BLaER1 (cell line): Measurements from ENCODE around the gene CDCA3.

ENCODE experiments used
- H3K27ac ChIP-seq: shearing (Covaris generic); formaldehyde crosslinking; 2 replicates; pipeline ENCODE4 v1.8.1; 2022
- H3K27me3 ChIP-seq: shearing (Covaris generic); formaldehyde crosslinking; 2 replicates; pipeline ENCODE4 v1.8.1; 2022
- H3K36me3 ChIP-seq: shearing (Covaris generic); formaldehyde crosslinking; 2 replicates; pipeline ENCODE4 v1.8.1; 2022
- H3K4me1 ChIP-seq: shearing (Covaris generic); formaldehyde crosslinking; 2 replicates; pipeline ENCODE4 v1.8.1; 2022
- H3K4me2 ChIP-seq: shearing (Covaris generic); formaldehyde crosslinking; 2 replicates; pipeline ENCODE4 v1.8.1; 2022
- H3K4me3 ChIP-seq: shearing (Covaris generic); formaldehyde crosslinking; 2 replicates; pipeline ENCODE4 v1.8.1; 2022
- H3K9ac ChIP-seq: shearing (Covaris generic); formaldehyde crosslinking; 2 replicates; pipeline ENCODE4 v1.8.1; 2022
- H3K9me3 ChIP-seq: shearing (Covaris generic); formaldehyde crosslinking; 2 replicates; pipeline ENCODE4 v1.8.1; 2022
- H4K20me1 ChIP-seq: shearing (Covaris generic); formaldehyde crosslinking; 2 replicates; pipeline ENCODE4 v1.8.1; 2022
- Cebpa-rat ChIP-seq: shearing (Covaris generic); IDR thresholded peaks from 2 replicates; pipeline ENCODE4 v1.8.1; 2022

Gene CDCA3

DNA sequence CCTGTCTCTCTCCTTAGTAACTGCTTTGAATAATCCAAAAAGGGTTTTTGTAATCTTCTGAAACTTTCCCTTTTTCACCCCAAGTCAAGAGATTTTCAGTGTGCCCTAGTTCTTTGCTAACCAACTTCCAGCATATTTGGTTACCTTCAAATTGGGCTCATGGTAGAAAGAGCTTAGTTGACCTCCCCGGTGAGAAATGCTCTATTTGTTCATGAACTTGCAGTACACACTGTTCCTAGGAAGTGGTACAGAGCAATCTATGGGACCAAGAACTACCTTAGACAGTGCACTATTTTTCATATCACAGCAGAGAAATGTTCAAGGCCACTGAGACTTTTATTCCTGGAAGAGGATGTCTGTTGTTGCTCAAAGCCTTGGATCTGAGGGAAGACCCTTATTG lies 2.5 kb upstream of the CDCA3 start:
- Histone ChIP-seq H3K4me2 (peak overlapping the region; percentile 94), H3K9ac (peak overlapping the region; percentile 77), H3K36me3 (peaks cover 55% of the 10 kb centered on the region)

DNA sequence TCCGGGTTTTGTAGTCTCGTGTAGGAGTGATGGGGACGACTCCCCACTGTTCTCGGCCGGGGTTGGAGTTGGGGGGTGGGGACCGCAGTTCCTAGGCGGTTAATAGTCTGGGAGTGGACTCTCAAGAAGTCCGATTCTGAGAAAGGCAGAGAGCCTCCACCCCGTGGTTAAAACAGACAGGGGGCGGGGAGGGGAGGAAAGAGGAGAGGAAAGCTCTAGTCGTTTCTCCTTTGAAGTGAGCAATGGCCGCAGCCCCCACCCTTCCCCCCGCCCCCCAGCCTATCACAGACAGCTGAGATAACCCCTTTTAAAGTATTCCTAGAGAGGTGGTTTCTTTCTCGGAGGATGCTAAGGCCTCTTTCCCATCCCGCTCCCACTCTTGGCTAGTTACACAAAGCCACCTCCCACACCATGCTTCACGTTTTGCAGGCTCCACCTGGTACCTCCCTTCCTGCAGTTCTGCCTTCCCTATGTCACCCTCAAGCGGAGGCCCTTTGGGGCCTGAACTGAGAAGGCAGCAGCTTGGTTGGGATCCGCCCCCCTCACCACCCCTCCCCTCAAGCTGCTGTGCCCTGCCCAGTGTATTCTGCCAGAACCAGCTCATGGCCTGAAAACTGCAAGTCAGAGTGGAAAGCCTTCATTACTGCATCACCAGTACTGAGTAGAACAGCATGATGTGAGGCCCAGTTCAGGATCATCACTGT lies 1.7 kb upstream of the CDCA3 start:
- Histone ChIP-seq H3K9me3 (no peaks in the 10 kb centered on the region), H3K27ac (peak overlapping the region; percentile 48), H3K4me3 (peak overlapping the region; percentile 72), H3K4me2 (peak overlapping the region; percentile 94), H3K27me3 (no peaks in the 10 kb centered on the region), H4K20me1 (0 out of 2 replicates have a peak, but pooled peaks cover 16% of the 10 kb centered on the region), H3K9ac (peak overlapping the region; percentile 77), H3K4me1 (peaks cover 41% of the 10 kb centered on the region), H3K36me3 (peaks cover 55% of the 10 kb centered on the region)
- TF ChIP-seq Cebpa-rat: no peak

More for the DNA sequence above, 2.5 kb upstream of the CDCA3 start:
- no peak for TF ChIP-seq Cebpa-rat
- Histone ChIP-seq H3K4me1 (peaks cover 40% of the 10 kb centered on the region), H3K27me3 (no peaks in the 10 kb centered on the region), H4K20me1 (0 out of 2 replicates have a peak, but pooled peaks cover 16% of the 10 kb centered on the region), H3K9me3 (no peaks in the 10 kb centered on the region), H3K4me3 (peak overlapping the region; percentile 72; the same call in 1 of the 2 replicates), H3K27ac (peak overlapping the region; percentile 48)

DNA sequence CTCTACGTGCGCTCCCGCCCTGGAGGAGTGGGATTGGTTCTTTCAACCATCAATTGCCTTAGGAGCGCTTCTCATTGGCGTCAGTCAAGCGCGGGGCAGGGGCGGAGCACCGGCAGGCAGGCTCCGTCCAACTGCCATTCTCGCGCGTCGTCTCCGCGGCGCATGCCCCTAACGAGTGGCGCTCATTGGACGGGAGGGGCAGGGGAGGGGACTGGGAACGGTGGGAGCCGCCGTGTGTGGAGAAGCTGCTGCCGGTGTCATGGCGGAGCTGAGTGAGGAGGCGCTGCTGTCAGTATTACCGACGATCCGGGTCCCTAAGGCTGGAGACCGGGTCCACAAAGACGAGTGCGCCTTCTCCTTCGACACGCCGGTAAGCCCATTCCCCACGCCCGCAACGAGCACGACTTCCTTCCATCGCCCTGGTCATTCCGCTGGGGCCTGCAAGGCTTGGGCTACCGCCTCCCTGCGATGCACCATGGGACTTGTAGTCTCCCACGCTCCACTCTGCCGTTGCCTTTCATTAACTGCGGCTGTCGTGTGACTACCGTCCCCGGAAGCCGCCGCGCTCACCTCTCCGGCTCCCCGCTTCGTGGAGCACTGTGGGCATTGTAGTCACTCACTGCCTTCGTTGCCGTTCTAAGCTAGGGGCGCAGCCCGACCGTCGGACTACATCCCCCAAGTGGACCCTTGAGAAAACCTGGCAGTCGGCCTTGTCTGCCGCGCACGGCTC lies 1.0 kb upstream of the CDCA3 start, which contains the start of gene USP5:
TSS of gene USP5 (plus strand) at position 230 of the 730 bp plus-strand sequence. CDS start at position 260, 30 bp downstream.
- peaks cover 55% of the 10 kb centered on the region for H3K36me3 ChIP-seq
- H3K9me3 ChIP-seq: no peaks in the 10 kb centered on the region
- no peak for TF ChIP-seq Cebpa-rat
- peaks cover 41% of the 10 kb centered on the region for H3K4me1 ChIP-seq
- H3K4me3 ChIP-seq: peak within 1 kb of the TSS; percentile 72
- no peaks in the 10 kb centered on the region for H3K27me3 ChIP-seq
- 0 out of 2 replicates have a peak, but pooled peaks cover 16% of the 10 kb centered on the region for H4K20me1 ChIP-seq
- H3K4me2 ChIP-seq: peak within 1 kb of the TSS; percentile 94
- peak within 1 kb of the TSS; percentile 83 for H3K9ac ChIP-seq
- peak within 1 kb of the TSS; percentile 85 for H3K27ac ChIP-seq

DNA sequence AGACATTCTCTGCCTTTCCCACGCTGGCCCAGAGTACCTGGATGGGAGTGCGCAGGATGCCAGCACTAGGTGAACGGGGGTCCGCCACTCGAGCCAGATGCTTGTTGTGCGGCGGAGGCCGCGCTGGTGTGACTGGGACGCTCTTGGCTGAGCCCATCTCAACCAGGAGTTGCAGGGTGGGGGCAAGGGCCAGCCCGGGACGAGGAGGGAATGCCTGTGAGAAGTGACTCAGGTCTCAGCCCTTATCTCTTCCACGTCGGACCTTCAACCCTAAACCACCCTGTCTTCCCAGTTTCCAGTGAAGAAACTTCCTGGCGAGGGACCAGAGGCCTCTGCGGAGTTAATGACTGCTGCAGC lies 312 bp downstream of the CDCA3 start:
- Histone ChIP-seq H3K9ac (peak overlapping the region; percentile 83), H3K4me3 (peak overlapping the region; percentile 72), H3K27me3 (no peaks in the 10 kb centered on the region), H3K36me3 (peaks cover 55% of the 10 kb centered on the region), H3K9me3 (no peaks in the 10 kb centered on the region), H3K27ac (peak overlapping the region; percentile 79), H3K4me1 (peaks cover 41% of the 10 kb centered on the region), H3K4me2 (peak overlapping the region; percentile 93), H4K20me1 (0 out of 2 replicates have a peak, but pooled peaks cover 16% of the 10 kb centered on the region)
- TF ChIP-seq Cebpa-rat: no peak

DNA sequence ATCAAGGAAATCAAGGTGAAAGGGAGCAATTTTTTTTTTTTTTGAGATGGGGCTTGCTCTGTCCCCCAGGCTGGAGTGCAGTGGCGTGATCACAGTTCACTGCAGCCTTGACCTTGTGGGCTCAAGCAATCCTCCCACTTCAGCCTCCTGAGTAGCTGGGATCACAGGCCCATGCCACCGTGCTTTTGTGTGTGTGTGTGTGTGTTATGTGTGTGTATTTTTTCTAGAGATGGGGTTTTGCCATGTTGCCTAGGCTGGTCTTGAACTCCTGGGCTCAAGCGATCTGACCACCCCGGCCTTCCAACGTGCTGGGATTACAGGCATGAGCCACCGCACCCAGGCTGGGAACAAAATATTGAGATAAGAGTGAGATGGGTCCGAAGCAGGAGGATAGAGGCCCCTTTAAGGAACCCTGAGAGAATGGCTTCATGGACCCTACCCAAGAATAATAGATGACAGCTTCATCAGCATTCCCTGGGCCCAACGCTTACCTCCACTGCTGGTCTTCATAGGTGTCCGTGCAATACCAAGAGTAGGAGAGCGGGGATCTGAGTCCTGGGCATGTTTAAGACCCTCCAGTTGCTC lies 1.0 kb downstream of the CDCA3 start:
- no peak for TF ChIP-seq Cebpa-rat
- peak overlapping the region; percentile 79; the same call in 1 of the 2 replicates for H3K27ac ChIP-seq

DNA sequence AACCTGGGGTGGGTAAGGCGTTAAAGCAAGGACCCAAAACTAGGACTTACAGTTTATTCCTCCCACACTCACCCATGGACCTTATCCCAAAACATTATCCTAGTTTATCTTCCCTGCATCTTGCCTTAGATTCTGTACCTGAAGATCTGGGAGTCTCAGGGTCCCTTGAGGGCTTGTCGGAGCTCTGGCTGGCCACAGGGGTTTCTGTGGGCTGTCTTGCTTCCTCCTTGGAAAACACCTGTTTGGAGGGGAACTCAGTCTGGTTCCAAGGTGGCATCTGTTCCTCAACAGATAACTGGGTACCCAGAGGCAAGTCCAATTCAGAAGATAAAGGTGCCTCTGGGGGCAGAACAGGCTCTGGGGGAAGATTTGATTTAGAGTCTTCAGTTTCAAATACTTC lies 1.7 kb downstream of the CDCA3 start:
- peak overlapping the region; percentile 83 for H3K9ac ChIP-seq
- H4K20me1 ChIP-seq: 0 out of 2 replicates have a peak, but pooled peaks cover 14% of the 10 kb centered on the region
- H3K36me3 ChIP-seq: peaks cover 55% of the 10 kb centered on the region
- H3K27ac ChIP-seq: no peak overlapping the region
- H3K4me2 ChIP-seq: peak overlapping the region; percentile 93
- peaks cover 41% of the 10 kb centered on the region for H3K4me1 ChIP-seq
- no peaks in the 10 kb centered on the region for H3K9me3 ChIP-seq
- H3K4me3 ChIP-seq: peak overlapping the region; percentile 72
- H3K27me3 ChIP-seq: no peaks in the 10 kb centered on the region
- TF ChIP-seq Cebpa-rat: no peak

More for the DNA sequence above, 1.0 kb downstream of the CDCA3 start:
- peak overlapping the region; percentile 83 for H3K9ac ChIP-seq
- H3K36me3 ChIP-seq: peaks cover 55% of the 10 kb centered on the region
- 0 out of 2 replicates have a peak, but pooled peaks cover 16% of the 10 kb centered on the region for H4K20me1 ChIP-seq
- peak overlapping the region; percentile 93 for H3K4me2 ChIP-seq
- peaks cover 41% of the 10 kb centered on the region for H3K4me1 ChIP-seq
- no peaks in the 10 kb centered on the region for H3K27me3 ChIP-seq
- peak overlapping the region; percentile 72 for H3K4me3 ChIP-seq
- H3K9me3 ChIP-seq: no peaks in the 10 kb centered on the region

DNA sequence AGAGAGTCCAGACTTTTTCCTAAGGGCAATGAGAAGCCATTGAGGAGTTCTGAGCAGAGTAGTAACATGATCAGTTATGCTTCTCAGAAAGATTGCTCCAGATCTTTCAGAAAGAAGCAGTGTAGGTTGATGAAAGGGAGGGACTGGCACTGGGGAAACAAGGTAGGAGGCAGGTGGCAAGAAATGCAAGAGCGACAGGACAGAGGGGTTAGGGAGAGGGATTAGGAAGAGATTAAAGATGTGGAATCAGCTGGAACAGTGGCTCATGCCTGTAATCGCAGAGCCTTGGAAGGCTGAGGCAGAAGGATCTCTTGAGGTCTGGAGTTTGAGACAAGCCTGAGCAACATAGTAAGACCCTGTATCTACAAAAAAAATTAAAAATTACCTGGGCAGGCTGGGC lies 3.4 kb downstream of the CDCA3 start:
- no peak overlapping the region for H3K4me3 ChIP-seq
- no peak overlapping the region for H3K27ac ChIP-seq
- H3K9me3 ChIP-seq: no peaks in the 10 kb centered on the region
- H3K9ac ChIP-seq: 0 out of 2 replicates have a peak overlapping the region, but pooled peaks have one; percentile 11
- H4K20me1 ChIP-seq: no peaks in the 10 kb centered on the region
- H3K36me3 ChIP-seq: peaks cover 55% of the 10 kb centered on the region
- no peaks in the 10 kb centered on the region for H3K27me3 ChIP-seq
- H3K4me2 ChIP-seq: no peak overlapping the region
- TF ChIP-seq Cebpa-rat: no peak
- H3K4me1 ChIP-seq: peaks cover 25% of the 10 kb centered on the region

DNA sequence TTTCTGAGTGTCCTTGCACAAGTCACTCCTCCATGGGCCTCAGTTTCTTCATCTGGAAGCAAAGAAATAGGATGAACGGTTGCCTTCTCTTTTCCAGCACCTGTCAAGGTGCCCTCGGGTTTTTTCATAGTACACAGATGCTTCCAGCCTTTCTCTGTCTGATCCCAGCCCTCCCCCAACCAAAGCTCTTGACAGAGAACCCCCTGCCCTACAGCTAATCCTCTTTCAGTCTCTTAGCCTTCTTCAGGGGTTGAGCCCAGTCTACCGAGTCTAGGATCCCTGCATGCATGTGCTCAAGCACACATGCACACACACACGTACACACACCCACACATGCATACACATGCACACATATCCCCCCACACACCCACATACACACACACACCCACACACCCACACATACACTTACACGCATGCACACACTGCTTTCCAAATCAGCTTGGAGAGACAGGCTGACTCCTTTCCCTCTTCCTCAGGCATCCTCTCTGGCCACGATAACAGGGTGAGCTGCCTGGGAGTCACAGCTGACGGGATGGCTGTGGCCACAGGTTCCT lies 4.7 kb downstream of the CDCA3 start:
- no peaks in the 10 kb centered on the region for H3K9me3 ChIP-seq
- 0 out of 2 replicates have a peak overlapping the region, but pooled peaks have one; percentile 15 for H3K9ac ChIP-seq
- peaks cover 25% of the 10 kb centered on the region for H3K4me1 ChIP-seq
- no peak for TF ChIP-seq Cebpa-rat
- H3K4me3 ChIP-seq: no peak overlapping the region
- peaks cover 55% of the 10 kb centered on the region for H3K36me3 ChIP-seq
- H3K27me3 ChIP-seq: no peaks in the 10 kb centered on the region
- no peaks in the 10 kb centered on the region for H4K20me1 ChIP-seq
- H3K27ac ChIP-seq: no peak overlapping the region
- H3K4me2 ChIP-seq: no peak overlapping the region

DNA sequence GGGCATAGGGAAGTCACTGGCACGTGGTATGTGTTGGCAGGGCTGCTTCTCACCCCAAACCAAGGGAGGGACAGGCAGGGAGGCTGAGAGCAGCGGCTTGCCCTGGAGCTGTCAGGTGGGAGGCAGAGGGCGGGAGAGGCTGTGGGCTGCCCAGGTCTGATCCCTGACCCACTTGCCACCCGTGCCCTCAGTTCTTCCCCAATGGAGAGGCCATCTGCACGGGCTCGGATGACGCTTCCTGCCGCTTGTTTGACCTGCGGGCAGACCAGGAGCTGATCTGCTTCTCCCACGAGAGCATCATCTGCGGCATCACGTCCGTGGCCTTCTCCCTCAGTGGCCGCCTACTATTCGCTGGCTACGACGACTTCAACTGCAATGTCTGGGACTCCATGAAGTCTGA lies 5.7 kb downstream of the CDCA3 start:
- Histone ChIP-seq H3K4me1 (peaks cover 19% of the 10 kb centered on the region), H3K9me3 (no peaks in the 10 kb centered on the region), H3K27ac (no peak overlapping the region), H3K36me3 (peaks cover 55% of the 10 kb centered on the region), H3K9ac (no peak overlapping the region), H3K27me3 (no peaks in the 10 kb centered on the region), H3K4me2 (no peak overlapping the region), H4K20me1 (no peaks in the 10 kb centered on the region), H3K4me3 (no peak overlapping the region)
- TF ChIP-seq Cebpa-rat: no peak
